ENCODE results near the gene TRPV4. TPM values are rescaled to one million over a fixed set of nuclear protein-coding genes. Genes with fewer than 3 reads are reported as not detected.

TRPV4 gene
- total RNA-seq, 2 experiments from 2014 or later, result 2.1 TPM; not detected in 1

DNA sequence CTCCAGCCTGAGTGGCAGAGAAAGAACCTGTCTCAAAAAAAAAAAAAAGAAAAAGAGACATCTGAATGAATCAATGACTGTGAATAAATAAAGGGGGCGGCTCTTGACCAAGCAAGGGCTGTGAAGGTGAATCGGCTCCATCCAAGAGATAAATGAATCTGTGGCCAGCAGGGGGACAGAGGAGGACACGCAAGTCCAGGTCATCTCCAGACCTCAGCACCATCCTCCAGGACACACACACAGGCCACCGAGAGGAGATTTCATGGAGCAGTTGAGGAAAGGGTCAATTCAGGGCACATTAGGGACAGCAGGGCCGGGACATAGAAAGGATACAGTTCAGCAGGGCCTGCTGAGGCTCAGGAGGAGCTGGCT, 21.6 kb downstream of the TRPV4 start:
- Histone ChIP-seq H3K27ac (ENCODE audit: low read depth, low read length, poor library complexity, severe bottlenecking) (no peak overlapping the region), H3K9me2 (ENCODE audit: insufficient read depth, low read length) (no peaks in the 10 kb centered on the region), H3K79me2 (ENCODE audit: insufficient read depth, low read depth, low read length) (no peaks in the 10 kb centered on the region), H4K20me1 (ENCODE audit: insufficient read depth, low read length) (no peaks in the 10 kb centered on the region), H3K4me3 (ENCODE audit: low read depth, low read length, poor library complexity, severe bottlenecking) (no peak overlapping the region), H3K36me3 (ENCODE audit: insufficient read depth, low read length) (no peaks in the 10 kb centered on the region), H3K9me3 (ENCODE audit: low read length) (no peaks in the 10 kb centered on the region), H2AFZ (ENCODE audit: low read length) (no peak overlapping the region), H3K4me2 (ENCODE audit: low read length) (no peak overlapping the region), H3K4me1 (ENCODE audit: insufficient read depth, low read length, poor library complexity, severe bottlenecking) (no peaks in the 10 kb centered on the region)
- intact Hi-C loops (cut with micrococcal nuclease; ENCODE audit: unreplicated experiment), result no loop called here
- ChIA-PET POLR2A (no interaction called here), CTCF (ENCODE audit: unreplicated experiment) (no interaction called here)
- no TSS peak for BruUV-seq (replicated peaks)
- TF ChIP-seq CTCF (conservative IDR thresholded peaks at IDR 0.05; ENCODE audit: low read length), result no peak
- TF ChIP-seq EZH2phosphoT487 (IDR thresholded peaks at IDR 0.05; ENCODE audit: borderline replicate concordance, low read depth, low read length), result no peak
- no peak for DNase-seq (ENCODE audit: low spot score)

GRCh38 chr12:109810954-109811623, 22.1 kb downstream of the TRPV4 start:
- H3K79me2 ChIP-seq (ENCODE audit: insufficient read depth, low read depth, low read length), result no peaks in the 10 kb centered on the region
- TF ChIP-seq EZH2phosphoT487 (IDR thresholded peaks at IDR 0.05; ENCODE audit: borderline replicate concordance, low read depth, low read length), result no peak
- no peak for TF ChIP-seq CTCF (conservative IDR thresholded peaks at IDR 0.05; ENCODE audit: low read length)
- H2AFZ ChIP-seq (ENCODE audit: low read length), result no peak overlapping the region
- H3K36me3 ChIP-seq (ENCODE audit: insufficient read depth, low read length), result no peaks in the 10 kb centered on the region
- H3K4me3 ChIP-seq (ENCODE audit: low read depth, low read length, poor library complexity, severe bottlenecking), result no peak overlapping the region
- H3K4me2 ChIP-seq (ENCODE audit: low read length), result no peak overlapping the region
- no peak overlapping the region for H3K27ac ChIP-seq (ENCODE audit: low read depth, low read length, poor library complexity, severe bottlenecking)
- ChIA-PET POLR2A (no interaction called here), CTCF (ENCODE audit: unreplicated experiment) (no interaction called here)
- H3K9me3 ChIP-seq (ENCODE audit: low read length), result no peaks in the 10 kb centered on the region
- no TSS peak for BruUV-seq (replicated peaks)
- DNase-seq (ENCODE audit: low spot score), result no peak
- no peaks in the 10 kb centered on the region for H4K20me1 ChIP-seq (ENCODE audit: insufficient read depth, low read length)
- no peaks in the 10 kb centered on the region for H3K9me2 ChIP-seq (ENCODE audit: insufficient read depth, low read length)
- intact Hi-C loops (cut with micrococcal nuclease; ENCODE audit: unreplicated experiment), result no loop called here
- H3K4me1 ChIP-seq (ENCODE audit: insufficient read depth, low read length, poor library complexity, severe bottlenecking), result no peaks in the 10 kb centered on the region

GRCh38 chr12:109808876-109809646, 24.1 kb downstream of the TRPV4 start:
- POLR2A ChIA-PET, result no interaction called here
- TF ChIP-seq CTCF (conservative IDR thresholded peaks at IDR 0.05; ENCODE audit: low read length) (no peak), EZH2phosphoT487 (IDR thresholded peaks at IDR 0.05; ENCODE audit: borderline replicate concordance, low read depth, low read length) (no peak)
- no peaks in the 10 kb centered on the region for H3K4me1 ChIP-seq (ENCODE audit: insufficient read depth, low read length, poor library complexity, severe bottlenecking)
- CTCF ChIA-PET (ENCODE audit: unreplicated experiment), result no interaction called here
- intact Hi-C loops (cut with micrococcal nuclease; ENCODE audit: unreplicated experiment), result no loop called here
- no peak for DNase-seq (ENCODE audit: low spot score)
- BruUV-seq (replicated peaks), result no TSS peak
- H3K27ac ChIP-seq (ENCODE audit: low read depth, low read length, poor library complexity, severe bottlenecking), result no peak overlapping the region
- H3K79me2 ChIP-seq (ENCODE audit: insufficient read depth, low read depth, low read length), result no peaks in the 10 kb centered on the region
- no peaks in the 10 kb centered on the region for H3K36me3 ChIP-seq (ENCODE audit: insufficient read depth, low read length)
- H3K4me2 ChIP-seq (ENCODE audit: low read length), result no peak overlapping the region
- no peaks in the 10 kb centered on the region for H4K20me1 ChIP-seq (ENCODE audit: insufficient read depth, low read length)
- H3K9me3 ChIP-seq (ENCODE audit: low read length), result no peaks in the 10 kb centered on the region
- no peak overlapping the region for H3K4me3 ChIP-seq (ENCODE audit: low read depth, low read length, poor library complexity, severe bottlenecking)
- no peak overlapping the region for H2AFZ ChIP-seq (ENCODE audit: low read length)
- no peaks in the 10 kb centered on the region for H3K9me2 ChIP-seq (ENCODE audit: insufficient read depth, low read length)

All from OCI-LY7 (cell line).